ENCODE measurements around the gene ABCD1.

- no peak for TF ChIP-seq POLR2A (IDR thresholded peaks at IDR 0.05)
- TF ChIP-seq, protein P1, sequence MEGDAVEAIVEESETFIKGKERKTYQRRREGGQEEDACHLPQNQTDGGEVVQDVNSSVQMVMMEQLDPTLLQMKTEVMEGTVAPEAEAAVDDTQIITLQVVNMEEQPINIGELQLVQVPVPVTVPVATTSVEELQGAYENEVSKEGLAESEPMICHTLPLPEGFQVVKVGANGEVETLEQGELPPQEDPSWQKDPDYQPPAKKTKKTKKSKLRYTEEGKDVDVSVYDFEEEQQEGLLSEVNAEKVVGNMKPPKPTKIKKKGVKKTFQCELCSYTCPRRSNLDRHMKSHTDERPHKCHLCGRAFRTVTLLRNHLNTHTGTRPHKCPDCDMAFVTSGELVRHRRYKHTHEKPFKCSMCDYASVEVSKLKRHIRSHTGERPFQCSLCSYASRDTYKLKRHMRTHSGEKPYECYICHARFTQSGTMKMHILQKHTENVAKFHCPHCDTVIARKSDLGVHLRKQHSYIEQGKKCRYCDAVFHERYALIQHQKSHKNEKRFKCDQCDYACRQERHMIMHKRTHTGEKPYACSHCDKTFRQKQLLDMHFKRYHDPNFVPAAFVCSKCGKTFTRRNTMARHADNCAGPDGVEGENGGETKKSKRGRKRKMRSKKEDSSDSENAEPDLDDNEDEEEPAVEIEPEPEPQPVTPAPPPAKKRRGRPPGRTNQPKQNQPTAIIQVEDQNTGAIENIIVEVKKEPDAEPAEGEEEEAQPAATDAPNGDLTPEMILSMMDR (IDR thresholded peaks at IDR 0.05): no peak
Measured at GRCh38 chrX:153728095-153728494, 3.4 kb downstream of the ABCD1 start.
